Esophagus squamous epithelium (tissue), 4 donors: Measurements from ENCODE around the gene LONRF3.

Experiments
- POLR2A ChIP-seq, 4 donors: fragments of 450-650 bp; IDR thresholded peaks; one replicate each; pipeline ENCODE4 v1.6.1; 2017; ENCODE audit warnings: antibody characterized with exemption in 4 of 4, mild to moderate bottlenecking in 4 of 4, moderate library complexity in 3 of 4
- TF ChIP-seq, protein P1 (sequence below), 6 experiments: fragments of 450-650 bp in 4 of 6; fragments of 200-600 bp in 2 of 6; sonication (generic) in 2 of 6; IDR thresholded peaks; one replicate each; pipeline ENCODE4 v1.5.1; 2016 to 2019; ENCODE audit warnings: antibody characterized with exemption in 6 of 6, mild to moderate bottlenecking in 4 of 6, moderate library complexity in 4 of 6

DNA sequence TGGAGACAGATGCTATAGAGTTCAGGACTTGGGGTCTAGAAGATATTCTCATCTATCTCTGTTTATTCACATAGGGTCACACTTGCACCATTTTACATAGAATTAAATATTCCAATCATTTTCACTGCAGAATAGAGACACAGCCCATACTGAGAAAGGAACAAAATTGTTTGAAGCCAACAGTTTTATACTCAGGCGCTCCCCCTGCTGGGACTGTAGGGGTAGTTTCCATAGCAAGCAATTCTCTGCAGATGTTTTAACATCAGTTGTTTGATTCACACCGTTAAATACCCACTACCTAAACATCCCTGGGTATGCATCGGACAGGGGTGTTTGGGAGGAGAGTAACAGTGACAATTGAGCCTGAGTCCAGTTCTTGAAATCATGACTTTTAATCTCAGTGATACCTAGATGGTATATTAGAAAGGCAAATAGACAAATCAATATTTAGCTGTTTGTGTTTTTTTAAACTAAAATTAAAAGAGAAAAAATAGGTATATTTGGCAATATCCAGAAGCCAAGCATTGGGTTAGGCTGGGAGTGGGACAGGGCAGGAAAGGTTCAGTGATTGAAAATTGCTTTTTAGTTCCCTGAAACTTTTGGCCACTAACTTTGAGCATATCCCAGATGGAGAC, 33.8 kb downstream of the LONRF3 start:
- TF ChIP-seq, protein P1, sequence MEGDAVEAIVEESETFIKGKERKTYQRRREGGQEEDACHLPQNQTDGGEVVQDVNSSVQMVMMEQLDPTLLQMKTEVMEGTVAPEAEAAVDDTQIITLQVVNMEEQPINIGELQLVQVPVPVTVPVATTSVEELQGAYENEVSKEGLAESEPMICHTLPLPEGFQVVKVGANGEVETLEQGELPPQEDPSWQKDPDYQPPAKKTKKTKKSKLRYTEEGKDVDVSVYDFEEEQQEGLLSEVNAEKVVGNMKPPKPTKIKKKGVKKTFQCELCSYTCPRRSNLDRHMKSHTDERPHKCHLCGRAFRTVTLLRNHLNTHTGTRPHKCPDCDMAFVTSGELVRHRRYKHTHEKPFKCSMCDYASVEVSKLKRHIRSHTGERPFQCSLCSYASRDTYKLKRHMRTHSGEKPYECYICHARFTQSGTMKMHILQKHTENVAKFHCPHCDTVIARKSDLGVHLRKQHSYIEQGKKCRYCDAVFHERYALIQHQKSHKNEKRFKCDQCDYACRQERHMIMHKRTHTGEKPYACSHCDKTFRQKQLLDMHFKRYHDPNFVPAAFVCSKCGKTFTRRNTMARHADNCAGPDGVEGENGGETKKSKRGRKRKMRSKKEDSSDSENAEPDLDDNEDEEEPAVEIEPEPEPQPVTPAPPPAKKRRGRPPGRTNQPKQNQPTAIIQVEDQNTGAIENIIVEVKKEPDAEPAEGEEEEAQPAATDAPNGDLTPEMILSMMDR (IDR thresholded peaks at IDR 0.05) = peak; percentile 26 to 56 (median 44)
- no peak for TF ChIP-seq POLR2A (IDR thresholded peaks at IDR 0.05)
